IMR-90 (cell line): ENCODE results near the gene TSPYL1. TPM values are rescaled to one million over a fixed set of nuclear protein-coding genes. Genes with fewer than 3 reads are reported as not detected.
A peak's percentile ranks its signal among the peaks of the same experiment; 100 is the strongest.

Source experiments
- ATAC-seq: fragments of 200-7000 bp; cut with Tn5 transposase; 2 replicates; pipeline ENCODE4 v1.9.1; 2020; ENCODE audit warnings: low read depth, mild to moderate bottlenecking, moderate library complexity
- BruUV-seq: library from RNA; stranded (reverse); fragments of 400-500 nt; replicated peaks from 2 replicates; lab custom pipeline; 2021; lab: Mats Ljungman, UMichigan
- CTCF ChIA-PET: fragments of 300-600 bp; formaldehyde crosslinking; extraction: SDS; loops from one replicate; lab custom pipeline; 2021; ENCODE audit warnings: antibody characterized with exemption; lab: Yijun Ruan, JAX
- POLR2A ChIA-PET: fragments of 300-600 bp; sonication (Branson Sonifier 250); formaldehyde crosslinking; loops from one replicate; lab custom pipeline; 2022; ENCODE audit warnings: antibody characterized with exemption; ENCODE audit not compliant: unreplicated experiment; lab: Charles Lee
- DNase-seq: peaks from one replicate; pipeline ENCODE4 v3.0.0; 2013
- H2AFZ ChIP-seq: replicated peaks from 2 replicates; pipeline ENCODE3; 2013; ENCODE audit warnings: low read length, mild to moderate bottlenecking; ENCODE audit not compliant: poor library complexity
- H2AK5ac ChIP-seq: 2 replicates; pipeline ENCODE4 v1.6.1; 2013; ENCODE audit warnings: low read depth, low read length, inconsistent platforms
- H2AK9ac ChIP-seq: replicated peaks from 2 replicates; pipeline ENCODE3; 2013; ENCODE audit warnings: mild to moderate bottlenecking, low read depth, low read length, moderate library complexity; ENCODE audit not compliant: poor library complexity
- H2BK120ac ChIP-seq: 2 replicates; pipeline ENCODE4 v1.6.1; 2013; ENCODE audit warnings: low read depth, low read length, inconsistent platforms
- H2BK15ac ChIP-seq: 3 replicates; pipeline ENCODE4 v1.6.1; 2013; ENCODE audit warnings: low read depth, low read length, inconsistent platforms
- H2BK20ac ChIP-seq: 2 replicates; pipeline ENCODE4 v1.6.1; 2013; ENCODE audit warnings: low read depth, mild to moderate bottlenecking, inconsistent platforms, low read length, moderate library complexity
- H2BK5ac ChIP-seq: 2 replicates; pipeline ENCODE4 v1.6.1; 2013; ENCODE audit warnings: mild to moderate bottlenecking, low read depth, low read length, inconsistent platforms; ENCODE audit not compliant: poor library complexity, severe bottlenecking
- H3K14ac ChIP-seq: replicated peaks from 2 replicates; pipeline ENCODE4 v1.6.1; 2013; ENCODE audit warnings: low read depth, low read length, inconsistent platforms
- H3K18ac ChIP-seq: 2 replicates; pipeline ENCODE4 v1.6.1; 2013; ENCODE audit warnings: low read depth, low read length, control low read depth
- H3K23ac ChIP-seq: 2 replicates; pipeline ENCODE4 v1.6.1; 2013; ENCODE audit warnings: low read depth, low read length, inconsistent platforms
- H3K27ac ChIP-seq: 2 replicates; pipeline ENCODE4 v1.5.1; 2013; ENCODE audit warnings: mild to moderate bottlenecking, control low read depth, low read length; ENCODE audit not compliant: insufficient read depth
- H3K27me3 ChIP-seq: 2 replicates; pipeline ENCODE4 v1.6.1; 2013; ENCODE audit warnings: low read length; ENCODE audit not compliant: control insufficient read depth, insufficient read depth
- H3K36me3 ChIP-seq: 2 replicates; pipeline ENCODE4 v1.6.1; 2013; ENCODE audit warnings: low read length, mixed read lengths; ENCODE audit not compliant: control insufficient read depth, insufficient read depth
- H3K4ac ChIP-seq: 2 replicates; pipeline ENCODE4 v1.6.1; 2013; ENCODE audit warnings: low read depth, low read length, inconsistent platforms
- H3K4me1 ChIP-seq: 2 replicates; pipeline ENCODE4 v1.6.1; 2013; ENCODE audit warnings: low read length, mixed read lengths; ENCODE audit not compliant: control insufficient read depth, insufficient read depth
- H3K4me2 ChIP-seq: 2 replicates; pipeline ENCODE4 v1.6.1; 2013; ENCODE audit warnings: low read depth, mild to moderate bottlenecking, control low read depth, low read length, moderate library complexity
- H3K4me3 ChIP-seq: 2 replicates; pipeline ENCODE4 v1.5.1; 2013; ENCODE audit warnings: low read depth, mild to moderate bottlenecking, control low read depth, low read length, moderate library complexity; ENCODE audit not compliant: insufficient read depth
- H3K56ac ChIP-seq: 2 replicates; pipeline ENCODE4 v1.6.1; 2013; ENCODE audit warnings: low read length, inconsistent platforms; ENCODE audit not compliant: insufficient read depth; ENCODE audit errors: extremely low read depth
- H3K79me1 ChIP-seq, 2 experiments: 2 replicates each; pipeline ENCODE4 v1.6.1; 2013; ENCODE audit warnings: low read length in 2 of 2, inconsistent platforms in 1 of 2, low read depth in 1 of 2
- H3K9ac ChIP-seq: 2 replicates; pipeline ENCODE4 v1.6.1; 2013; ENCODE audit warnings: low read depth, low read length, control low read depth
- H3K9me1 ChIP-seq: 2 replicates; pipeline ENCODE4 v1.6.1; 2013; ENCODE audit warnings: low read length, inconsistent platforms; ENCODE audit not compliant: insufficient read depth
- H3K9me3 ChIP-seq: 2 replicates; pipeline ENCODE4 v1.6.1; 2013; ENCODE audit warnings: low read length; ENCODE audit not compliant: control insufficient read depth, insufficient read depth
- H4K20me1 ChIP-seq: 2 replicates; pipeline ENCODE4 v1.6.1; 2013; ENCODE audit warnings: low read length, inconsistent platforms; ENCODE audit not compliant: insufficient read depth
- H4K5ac ChIP-seq: 2 replicates; pipeline ENCODE4 v1.6.1; 2013; ENCODE audit warnings: mild to moderate bottlenecking, low read depth, low read length, control low read depth
- H4K8ac ChIP-seq, 2 experiments: 2 replicates each; pipeline ENCODE4 v1.6.1; 2013; ENCODE audit warnings: low read depth in 2 of 2, low read length in 2 of 2, control low read depth in 1 of 2, inconsistent platforms in 1 of 2
- H4K91ac ChIP-seq: 2 replicates; pipeline ENCODE4 v1.6.1; 2013; ENCODE audit warnings: low read depth, low read length, inconsistent platforms; ENCODE audit not compliant: insufficient read depth
- CEBPB ChIP-seq: IDR thresholded peaks from 2 replicates; pipeline ENCODE4 v1.6.1; 2012; ENCODE audit warnings: low read depth, low read length, improper control_type of control experiment
- ELK1 ChIP-seq: fragments of 150-350 bp; IDR thresholded peaks from 2 replicates; pipeline ENCODE4 v1.6.1; 2016; ENCODE audit warnings: low read depth, mild to moderate bottlenecking, low read length, moderate library complexity, borderline replicate concordance
- WGBS, 2 experiments: methylation state at CpG; one replicate each; pipeline versions ENCODE4 v1.1.5 to v1.1.7; 2013; ENCODE audit warnings: missing lambda C conversion rate in 2 of 2; ENCODE audit not compliant: insufficient read length in 1 of 2; ENCODE audit errors: extremely low coverage in 2 of 2; 5-methylcytosine and 5-hydroxymethylcytosine counted together
- dilution Hi-C: fragments of 300-500 bp; cut with HindIII; formaldehyde crosslinking; loops from one replicate; pipeline ENCODE4 v1.14.3; 2018; ENCODE audit warnings: low sequenced_read_pairs; ENCODE audit not compliant: unreplicated experiment
- in situ Hi-C: fragments of 300-500 bp; cut with MboI; formaldehyde crosslinking; loops from 3 replicates; pipeline ENCODE4 v1.14.3; 2019; ENCODE audit warnings: low sequenced_read_pairs, inconsistent platforms, mixed read lengths
- intact Hi-C: fragments of 100-400 bp; cut with micrococcal nuclease; formaldehyde crosslinking; loops from 2 replicates; pipeline ENCODE4 v1.10.0; 2022
- polyA plus RNA-seq, 3 experiments: library from polyadenylated mRNA; depleted of rRNA; stranded (reverse); fragments of >200 nt; gene quantifications; 2 replicates each; pipeline ENCODE4 v1.2.3, GENCODE V29; 2012; ENCODE audit warnings: low replicate concordance in 1 of 3
- total RNA-seq: library from RNA; depleted of rRNA; stranded (reverse); fragments of >200 nt; gene quantifications from 2 replicates; pipeline ENCODE4 v1.2.3, GENCODE V29; 2012

TSPYL1 gene
- total and polyA plus RNA-seq, 2 of the 4 experiments (the other 2 are of a cell fraction): 32.4 to 111 TPM

- in situ Hi-C loops: no loop called here
- no peak overlapping the region for H3K27ac ChIP-seq
- no peaks in the 10 kb centered on the region for H4K20me1 ChIP-seq
- H3K27me3 ChIP-seq: no peaks in the 10 kb centered on the region
- H3K79me1 ChIP-seq: no peaks in the 10 kb centered on the region
- no peak overlapping the region for H2AK5ac ChIP-seq
- H3K4ac ChIP-seq: no peak overlapping the region
- no peaks in the 10 kb centered on the region for H3K36me3 ChIP-seq
- no peak overlapping the region for H3K18ac ChIP-seq
- H2BK20ac ChIP-seq: no peak overlapping the region
- H2BK120ac ChIP-seq: no peak overlapping the region
- H2AFZ ChIP-seq: no peak overlapping the region
- no peak overlapping the region for H3K4me3 ChIP-seq
- H4K8ac ChIP-seq: no peak overlapping the region
- intact Hi-C loops: no loop called here
- DNase-seq (peak; percentile 63), ATAC-seq (peak; percentile 88)
- no peak overlapping the region for H2BK5ac ChIP-seq
- H4K91ac ChIP-seq: no peak overlapping the region
- no peak overlapping the region for H3K14ac ChIP-seq
- no peaks in the 10 kb centered on the region for H3K9me1 ChIP-seq
- no peaks in the 10 kb centered on the region; the same call in 1 of the 2 replicates for H3K4me1 ChIP-seq
- no peak overlapping the region for H3K9ac ChIP-seq
- no peak for TF ChIP-seq ELK1
- TF ChIP-seq CEBPB: peak; percentile 52; the same call in 1 of the 2 replicates
- ChIA-PET POLR2A (no interaction called here), CTCF (no interaction called here)
- no peak overlapping the region for H2AK9ac ChIP-seq
- no peak overlapping the region for H3K56ac ChIP-seq
- H4K5ac ChIP-seq: no peak overlapping the region
- no peak overlapping the region for H3K23ac ChIP-seq
- no TSS peak for BruUV-seq
- no peaks in the 10 kb centered on the region for H3K9me3 ChIP-seq
- dilution Hi-C loops: no loop called here
- no CpG with 5 or more reads among the region's 2 CpGs for WGBS, 2 experiments
- no peak overlapping the region for H3K4me2 ChIP-seq
- H2BK15ac ChIP-seq: no peak overlapping the region
These were observed 41.6 kb downstream of the TSPYL1 start for GRCh38 chr6:116238083-116238482.
